Mucosa of rectum (tissue), 2 donors: ENCODE measurements around the gene HOXB1.
"Not testable (repeated sequence)": the region's sequence is repeated elsewhere in the genome, so short reads cannot be mapped to it uniquely, and the experiment has no call there.

Experiments used
- H3K27ac ChIP-seq, 2 donors: one replicate each; pipeline ENCODE4 v1.7.0; 2013; ENCODE audit warnings: inconsistent platforms in 2 of 2, low read depth in 2 of 2, low read length in 2 of 2
- H3K27me3 ChIP-seq, 2 donors: one replicate each; pipeline ENCODE4 v1.7.0; 2013; ENCODE audit warnings: low read length in 2 of 2; ENCODE audit not compliant: control insufficient read depth in 2 of 2, insufficient read depth in 2 of 2
- H3K36me3 ChIP-seq, 2 donors: one replicate each; pipeline ENCODE4 v1.7.0; 2013; ENCODE audit warnings: low read length in 2 of 2; ENCODE audit not compliant: control insufficient read depth in 2 of 2, insufficient read depth in 2 of 2
- H3K4me1 ChIP-seq, 2 donors: one replicate each; pipeline ENCODE4 v1.7.0; 2013; ENCODE audit warnings: low read length in 2 of 2, mild to moderate bottlenecking in 1 of 2; ENCODE audit not compliant: control insufficient read depth in 2 of 2, insufficient read depth in 2 of 2
- H3K4me3 ChIP-seq, 2 donors: one replicate each; pipeline ENCODE4 v1.7.0; 2013; ENCODE audit warnings: low read length in 2 of 2
- H3K9ac ChIP-seq, 2 donors: one replicate each; pipeline ENCODE4 v1.7.0; 2013; ENCODE audit warnings: low read length in 2 of 2, low read depth in 1 of 2, mild to moderate bottlenecking in 1 of 2
- H3K9me3 ChIP-seq, 2 donors: one replicate each; pipeline ENCODE4 v1.7.0; 2013; ENCODE audit warnings: low read length in 2 of 2; ENCODE audit not compliant: control insufficient read depth in 2 of 2
- donor health status: healthy.
- donor health status: Normal muscosa, but diverticular disease.

HOXB1 gene

GRCh38 chr17:48543107-48543853 lies 12.5 kb upstream of the HOXB1 start:
- Histone ChIP-seq H3K9ac (peak overlapping the region; percentile 69 to 79), H3K27me3 (peaks cover 0 to 3% of the 10 kb centered on the region in 2 donors), H3K4me1 (peaks cover 15 to 18% of the 10 kb centered on the region in 2 donors)

GRCh38 chr17:48542698-48543106 lies 11.9 kb upstream of the HOXB1 start:
- Histone ChIP-seq H3K9ac (peak overlapping the region; percentile 69 to 79), H3K4me1 (peaks cover 13 to 15% of the 10 kb centered on the region in 2 donors), H3K9me3 (no peaks in the 10 kb centered on the region), H3K36me3 (no peaks in the 10 kb centered on the region), H3K27ac (peak overlapping the region; percentile 66 to 87), H3K4me3 (peak overlapping the region; percentile 63 to 80), H3K27me3 (peaks cover 0 to 3% of the 10 kb centered on the region in 2 donors)

More at GRCh38 chr17:48543107-48543853, 12.5 kb upstream of the HOXB1 start:
- Histone ChIP-seq H3K36me3 (no peaks in the 10 kb centered on the region), H3K4me3 (peak overlapping the region; percentile 63 to 80), H3K27ac (peak overlapping the region; percentile 66 to 87), H3K9me3 (no peaks in the 10 kb centered on the region)

GRCh38 chr17:48542114-48542656 lies 11.4 kb upstream of the HOXB1 start:
- H3K4me3 ChIP-seq: peak overlapping the region; percentile 53 to 80
- peaks cover 12% of the 10 kb centered on the region in 2 donors for H3K4me1 ChIP-seq
- peak overlapping the region; percentile 69 to 74 for H3K9ac ChIP-seq
- no peaks in the 10 kb centered on the region for H3K36me3 ChIP-seq
- peak overlapping the region; percentile 82 to 87 for H3K27ac ChIP-seq
- H3K9me3 ChIP-seq: no peaks in the 10 kb centered on the region
- peaks cover 0 to 3% of the 10 kb centered on the region in 2 donors for H3K27me3 ChIP-seq

- peak overlapping the region; percentile 69 to 74 for H3K9ac ChIP-seq
- no peaks in the 10 kb centered on the region for H3K36me3 ChIP-seq
- H3K4me1 ChIP-seq: peaks cover 9 to 12% of the 10 kb centered on the region in 2 donors
- H3K27me3 ChIP-seq: peaks cover 0 to 3% of the 10 kb centered on the region in 2 donors
- peak overlapping the region; percentile 82 to 87 for H3K27ac ChIP-seq
- peak overlapping the region; percentile 53 to 80 for H3K4me3 ChIP-seq
- H3K9me3 ChIP-seq: no peaks in the 10 kb centered on the region
These were observed 10.8 kb upstream of the HOXB1 start for GRCh38 chr17:48541577-48542113.

GRCh38 chr17:48541036-48541576 lies 10.3 kb upstream of the HOXB1 start:
- Histone ChIP-seq H3K27ac (peak overlapping the region; percentile 82 to 87), H3K36me3 (no peaks in the 10 kb centered on the region), H3K9ac (peak overlapping the region; percentile 69), H3K9me3 (no peaks in the 10 kb centered on the region), H3K4me3 (peak overlapping the region; percentile 53 to 80), H3K4me1 (peaks cover 6 to 7% of the 10 kb centered on the region in 2 donors), H3K27me3 (peaks cover 0 to 3% of the 10 kb centered on the region in 2 donors)

GRCh38 chr17:48540213-48540612 lies 9.4 kb upstream of the HOXB1 start:
- Histone ChIP-seq H3K9ac (no peak overlapping the region), H3K4me3 (no peak overlapping the region), H3K4me1 (peaks cover 0 to 2% of the 10 kb centered on the region in 2 donors), H3K36me3 (no peaks in the 10 kb centered on the region), H3K27ac (no peak overlapping the region), H3K9me3 (no peaks in the 10 kb centered on the region), H3K27me3 (peaks cover 0 to 3% of the 10 kb centered on the region in 2 donors)

- Histone ChIP-seq H3K27me3 (peaks cover 0 to 3% of the 10 kb centered on the region in 2 donors), H3K36me3 (no peaks in the 10 kb centered on the region), H3K4me1 (no peaks in the 10 kb centered on the region), H3K9ac (no peak overlapping the region), H3K9me3 (no peaks in the 10 kb centered on the region), H3K27ac (no peak overlapping the region), H3K4me3 (no peak overlapping the region)
These were observed 8.4 kb upstream of the HOXB1 start for GRCh38 chr17:48539177-48539576.

GRCh38 chr17:48537316-48537715 lies 6.5 kb upstream of the HOXB1 start:
- no peaks in the 10 kb centered on the region for H3K9me3 ChIP-seq
- no peaks in the 10 kb centered on the region for H3K27me3 ChIP-seq

GRCh38 chr17:48535793-48536559 lies 5.2 kb upstream of the HOXB1 start:
- not testable (repeated sequence) for H3K9ac ChIP-seq, H3K4me3 ChIP-seq, H3K27ac ChIP-seq, H3K4me1 ChIP-seq, H3K36me3 ChIP-seq, H3K27me3 ChIP-seq, H3K9me3 ChIP-seq

More at GRCh38 chr17:48537316-48537715, 6.5 kb upstream of the HOXB1 start:
- Histone ChIP-seq H3K27ac (no peak overlapping the region), H3K4me1 (no peaks in the 10 kb centered on the region), H3K36me3 (no peaks in the 10 kb centered on the region), H3K9ac (no peak overlapping the region), H3K4me3 (no peak overlapping the region)
